Aortic smooth muscle cell (primary cell): ENCODE data around the gene HEMGN. TPM values are rescaled to one million over a fixed set of nuclear protein-coding genes. Genes with fewer than 3 reads are reported as not detected.

Experiments used
- total RNA-seq: library from RNA; depleted of rRNA; stranded (reverse); fragments of >200 nt; gene quantifications from 2 replicates; pipeline ENCODE4 v1.2.3, GENCODE V29; 2014

Gene HEMGN
- total RNA-seq: not detected in 2 replicates

GRCh38 chr9:97938081-97938644 is at the start of gene HEMGN:
HEMGN (minus strand) TSS chr9:97938172; CDS start chr9:97938136, 36 bp downstream.

GRCh38 chr9:97982683-97983588 is 45.0 kb upstream of the HEMGN start, which contains the start of gene ANP32B:
ANP32B (plus strand) TSS chr9:97983341; CDS start chr9:97983556, 215 bp downstream.

GRCh38 chr9:97921959-97922724 is 15.8 kb downstream of the HEMGN start, which contains the start of gene TRMO:
TRMO (minus strand) TSS chr9:97922500; CDS start chr9:97922493, 7 bp downstream.

Other genes starting within 250 kb of the HEMGN start
- 9.2 and 12.6 TPM in 2 replicates for gene XPA, start 240.8 kb downstream of the HEMGN start, total RNA-seq
- not detected in 2 replicates for gene FOXE1, start 84.9 kb downstream of the HEMGN start, total RNA-seq
- gene TRMO, start 15.7 kb downstream of the HEMGN start, total RNA-seq: 15.6 and 18.0 TPM in 2 replicates
- 11.8 and 18.7 TPM in 2 replicates for gene ANP32B, start 45.2 kb upstream of the HEMGN start, total RNA-seq
- gene NANS, start 118.6 kb upstream of the HEMGN start, total RNA-seq: 154 and 163 TPM in 2 replicates
- 0.92 and 1.8 TPM in 2 replicates for gene TRIM14, start 181.1 kb upstream of the HEMGN start, total RNA-seq